Endometrial microvascular endothelial cells (primary cell): ENCODE measurements around the gene KIAA1191. TPM values are rescaled to one million over a fixed set of nuclear protein-coding genes. Genes with fewer than 3 reads are reported as not detected.

ENCODE experiments used
- in situ Hi-C: cut with HindIII; loops from 2 replicates; pipeline ENCODE4 v1.10.0; 2017; ENCODE audit warnings: low sequenced_read_pairs, low pct_unique_long_range_greater_than_20kb; ENCODE audit errors: inconsistent ontology term
- total RNA-seq: library from RNA; depleted of rRNA; stranded (reverse); fragments of >200 nt; gene quantifications from one replicate; pipeline ENCODE4 v1.2.3, GENCODE V29; 2015; ENCODE audit errors: inconsistent ontology term

The KIAA1191 gene
- total RNA-seq, 1 donor from 2014 or later, result 121 TPM

DNA sequence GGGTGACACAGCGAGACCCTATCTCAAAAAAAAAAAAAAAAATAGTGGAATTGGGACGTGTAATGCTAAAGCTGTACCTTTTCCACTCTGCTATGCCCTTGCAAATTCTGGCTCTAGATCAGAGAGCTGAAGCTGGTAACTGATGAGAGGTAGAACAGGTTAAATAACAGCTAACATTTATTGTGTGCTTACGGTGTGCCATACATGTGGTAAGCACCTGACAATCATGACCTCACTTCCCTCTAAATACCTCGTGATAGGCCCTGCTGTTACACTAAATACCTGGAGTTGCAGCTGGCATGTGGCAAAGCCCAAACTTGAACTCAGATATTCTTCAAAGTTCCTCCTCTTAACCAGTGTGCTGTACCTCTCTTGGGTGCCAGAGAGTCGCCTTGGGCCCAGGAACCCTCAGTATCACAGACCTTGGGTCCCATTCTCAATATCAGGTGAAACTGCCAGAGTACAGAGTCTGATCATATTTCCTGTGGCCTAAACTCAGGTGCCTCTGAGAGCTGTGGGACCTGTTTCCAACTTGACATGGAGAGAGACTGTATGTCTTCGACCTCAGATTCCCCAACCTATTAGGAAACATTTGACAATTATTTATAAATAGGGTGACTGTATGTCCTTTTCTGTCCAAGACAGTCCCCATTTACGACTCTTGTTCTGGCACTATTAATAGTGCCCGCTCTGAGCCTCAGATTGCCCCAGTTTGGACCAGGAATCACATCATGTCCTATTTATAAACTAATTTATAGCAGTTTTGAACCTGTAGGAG is 8.6 kb upstream of the KIAA1191 start:
- in situ Hi-C loops, result no loop called here

DNA sequence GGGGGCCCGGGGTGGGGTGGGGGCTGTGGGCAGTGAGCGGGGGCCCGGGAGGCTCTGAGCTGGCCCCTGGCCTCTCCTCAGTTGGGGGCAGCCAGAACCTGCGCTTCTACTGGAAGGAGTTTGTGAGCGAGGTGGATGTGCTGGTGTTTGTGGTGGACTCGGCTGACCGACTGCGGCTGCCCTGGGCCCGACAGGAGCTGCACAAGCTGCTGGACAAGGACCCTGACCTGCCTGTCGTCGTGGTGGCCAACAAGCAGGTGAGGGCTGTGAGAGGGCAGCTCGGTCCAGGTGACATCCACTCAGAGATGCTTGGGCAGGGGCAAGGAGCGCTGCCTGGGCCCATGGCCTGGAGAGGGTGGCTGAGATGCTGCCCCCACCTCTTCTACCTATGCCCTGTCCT is 7.2 kb upstream of the KIAA1191 start:
- in situ Hi-C loops, result no loop called here

GRCh38 chr5:176366232-176366894 is 4.8 kb upstream of the KIAA1191 start:
- in situ Hi-C loops, result no loop called here

GRCh38 chr5:176365351-176366231 is 4.0 kb upstream of the KIAA1191 start, which contains the start of gene ARL10:
ARL10 (plus strand) TSS chr5:176365487; CDS start chr5:176365564, 77 bp downstream.
- in situ Hi-C loops, result no loop called here

GRCh38 chr5:176364765-176365350 is 3.3 kb upstream of the KIAA1191 start:
- in situ Hi-C loops, result no loop called here

DNA sequence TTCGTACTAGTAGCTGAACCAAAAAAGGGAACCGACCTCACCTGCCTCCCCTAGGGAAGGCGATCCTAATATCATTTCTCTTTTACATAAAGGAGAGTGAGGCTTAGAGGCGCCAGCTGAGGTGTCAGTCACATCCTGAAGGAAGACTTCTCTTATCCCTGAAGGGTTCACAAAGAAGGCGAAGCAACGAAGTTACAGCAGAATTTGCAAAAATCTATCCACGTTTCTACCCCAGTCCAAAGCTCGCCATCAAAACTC is 598 bp upstream of the KIAA1191 start:
- in situ Hi-C loops, result no loop called here

DNA sequence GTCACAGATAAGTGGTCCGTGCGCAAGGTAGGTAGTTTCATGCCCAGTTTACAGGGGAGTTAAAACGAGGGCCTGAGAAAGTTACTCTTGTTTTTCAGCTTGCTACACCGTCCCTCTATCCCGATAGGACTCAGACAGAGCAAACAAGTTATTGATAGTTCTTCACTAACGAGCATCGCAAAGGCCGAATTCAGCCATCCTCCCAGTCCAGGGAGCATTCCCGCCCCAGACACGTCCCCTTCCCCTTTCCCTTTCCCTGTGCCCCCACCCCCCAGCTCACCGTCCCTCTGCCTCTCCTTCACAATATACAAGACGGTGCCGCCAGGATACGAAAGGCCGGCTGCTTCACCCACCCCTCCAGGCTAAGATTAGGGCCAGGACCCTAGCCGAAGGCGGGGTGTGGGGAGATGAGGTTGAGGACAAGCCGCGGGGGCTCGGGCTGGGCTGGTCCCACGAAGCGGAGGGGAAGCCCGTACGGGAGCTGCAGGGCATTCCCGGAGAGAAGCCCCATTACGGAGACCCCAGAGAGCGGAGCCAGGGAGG is 599 bp downstream of the KIAA1191 start:
- in situ Hi-C loops, result no loop called here

GRCh38 chr5:176359658-176360057 is 1.9 kb downstream of the KIAA1191 start:
- in situ Hi-C loops, result no loop called here

- in situ Hi-C loops, result no loop called here
Measured at GRCh38 chr5:176356179-176356566, 5.4 kb downstream of the KIAA1191 start.

- in situ Hi-C loops, result no loop called here
Measured at GRCh38 chr5:176355400-176356178, 6.0 kb downstream of the KIAA1191 start.

- in situ Hi-C loops, result no loop called here
Measured at GRCh38 chr5:176353533-176353932, 8.0 kb downstream of the KIAA1191 start.

DNA sequence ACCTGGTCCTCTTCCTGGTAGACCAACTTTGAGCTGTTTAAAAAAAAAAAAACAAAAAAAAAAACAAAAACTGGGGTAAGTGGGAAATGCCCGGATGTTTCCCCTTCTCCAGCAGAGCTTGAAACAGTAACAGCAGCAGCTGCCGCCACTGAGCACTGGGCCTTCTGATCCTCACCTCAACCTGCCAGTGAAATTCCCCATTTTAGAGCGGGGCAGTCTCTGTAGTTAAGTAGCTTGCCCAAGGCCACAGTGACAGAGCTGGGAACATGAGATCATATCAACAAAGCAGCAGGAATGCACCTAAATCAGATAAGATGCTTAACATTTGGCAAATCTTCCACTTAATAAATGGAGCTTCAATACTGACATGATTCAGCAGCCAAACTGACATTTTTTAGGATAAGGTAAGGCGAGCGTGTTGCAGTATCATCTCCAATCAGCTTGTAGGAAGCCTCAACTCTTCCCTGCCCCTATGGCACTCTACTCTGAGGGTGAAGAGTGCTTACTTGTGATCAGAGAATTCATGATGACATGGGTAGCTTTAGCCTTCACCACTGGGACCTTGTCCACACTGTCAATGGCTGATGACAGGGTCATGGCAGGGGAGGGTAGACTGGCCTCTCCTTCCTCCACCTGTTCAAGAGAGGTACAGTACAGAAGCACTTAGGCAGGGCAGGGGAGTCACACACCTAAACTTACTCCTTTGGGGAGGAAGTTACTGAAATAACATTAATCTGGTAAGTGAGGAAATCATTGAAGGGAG is 9.3 kb downstream of the KIAA1191 start:
- in situ Hi-C loops, result no loop called here

DNA sequence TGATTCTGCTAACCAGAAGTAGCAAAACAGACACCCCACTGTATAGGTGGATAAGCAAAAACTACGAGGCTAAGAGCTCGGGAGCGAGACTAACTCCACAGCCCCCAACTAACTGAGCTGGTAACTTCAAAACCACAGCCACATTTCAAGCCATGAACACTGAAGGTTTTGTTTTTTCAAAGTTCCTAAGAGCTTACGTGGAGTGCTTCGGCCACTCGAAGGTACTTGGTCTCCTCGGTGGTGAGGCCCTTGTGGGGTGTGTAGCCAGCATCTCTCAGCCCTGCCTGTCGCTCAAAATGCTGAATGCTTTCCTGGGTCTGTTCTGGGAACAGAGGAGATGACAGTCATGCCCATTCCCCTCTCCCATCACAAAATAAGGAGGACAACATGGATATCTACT is 11.1 kb downstream of the KIAA1191 start:
- in situ Hi-C loops, result no loop called here

GRCh38 chr5:176342766-176343458 is 18.7 kb downstream of the KIAA1191 start:
- in situ Hi-C loops, result no loop called here

GRCh38 chr5:176342158-176342483 is 19.4 kb downstream of the KIAA1191 start:
- in situ Hi-C loops, result no loop called here

DNA sequence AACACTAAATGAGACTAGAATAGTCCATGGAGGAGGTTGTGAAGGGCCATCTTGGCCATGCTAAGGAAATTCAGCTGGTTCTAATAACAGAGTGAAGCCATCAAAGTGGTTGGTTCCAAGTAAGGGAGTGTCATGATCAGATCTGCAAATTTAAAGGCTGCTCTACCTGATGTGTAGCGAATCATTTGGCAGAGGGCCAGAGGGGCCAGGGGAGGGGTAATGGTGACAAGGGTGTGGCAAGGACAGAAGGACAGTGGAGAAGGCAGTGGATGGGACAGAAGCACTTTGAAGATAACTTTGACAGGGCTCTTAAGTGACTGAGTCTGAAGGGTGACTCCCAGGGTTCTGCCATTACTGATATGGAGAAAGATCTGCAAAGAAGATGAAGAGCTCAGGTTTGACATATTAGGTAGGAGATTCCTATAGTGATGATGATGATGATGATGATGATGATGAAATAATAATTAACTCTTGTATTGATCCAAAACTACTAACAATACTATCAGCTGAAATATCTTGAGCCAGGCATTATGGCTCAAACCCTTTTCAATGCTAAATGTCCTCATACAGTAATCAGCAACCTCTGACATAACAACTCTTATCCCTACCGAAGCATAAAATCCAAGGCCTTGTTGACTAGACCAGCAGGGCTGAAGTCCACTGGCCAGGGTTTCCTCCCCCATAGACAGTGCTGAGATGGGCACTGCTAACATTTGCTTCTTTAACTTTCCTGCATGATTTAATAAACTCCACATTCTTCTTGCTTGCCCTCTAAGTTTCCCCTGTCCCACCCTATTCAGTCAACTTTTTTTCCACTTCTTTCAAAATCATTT is 20.0 kb downstream of the KIAA1191 start:
- in situ Hi-C loops, result no loop called here

GRCh38 chr5:176339304-176339703 is 22.3 kb downstream of the KIAA1191 start:
- in situ Hi-C loops, result no loop called here
